ENCODE measurements around the gene STARD13. TPM values are rescaled to one million over a fixed set of nuclear protein-coding genes. Genes with fewer than 3 reads are reported as not detected.
"Not testable (repeated sequence)": the region's sequence is repeated elsewhere in the genome, so short reads cannot be mapped to it uniquely, and the experiment has no call there.

STARD13 gene
- polyA plus RNA-seq, 3 donors from 2014 or later, result not detected

GRCh38 chr13:33165787-33166186, 119.8 kb downstream of the STARD13 start:
- Mint-ChIP-seq H3K9me3 (peaks cover 2 to 15% (median 4%) of the 10 kb centered on the region in 6 donors), H3K36me3 (no peaks in the 10 kb centered on the region), H3K27me3 (ENCODE audit: low read depth in 3 of 3) (peaks cover 0 to 3% (median 2%) of the 10 kb centered on the region in 3 donors), H3K27ac (no peak overlapping the region), H3K4me3 (no peak overlapping the region), H3K4me1 (no peaks in the 10 kb centered on the region)
- DNase-seq, result no peak

GRCh38 chr13:33164331-33164730, 121.2 kb downstream of the STARD13 start:
- no peaks in the 10 kb centered on the region for H3K36me3 Mint-ChIP-seq
- no peak for DNase-seq
- H3K27me3 Mint-ChIP-seq (ENCODE audit: low read depth in 3 of 3), result peaks cover 0 to 3% (median 2%) of the 10 kb centered on the region in 3 donors
- peaks cover 0 to 15% (median 4%) of the 10 kb centered on the region in 6 donors for H3K9me3 Mint-ChIP-seq
- H3K27ac Mint-ChIP-seq, result no peak overlapping the region
- H3K4me3 Mint-ChIP-seq, result no peak overlapping the region
- H3K4me1 Mint-ChIP-seq, result no peaks in the 10 kb centered on the region

- not testable (repeated sequence) for H3K4me3 Mint-ChIP-seq; H3K4me1 Mint-ChIP-seq; DNase-seq; H3K27ac Mint-ChIP-seq; H3K36me3 Mint-ChIP-seq; H3K27me3 Mint-ChIP-seq (ENCODE audit: low read depth in 3 of 3)
- H3K9me3 Mint-ChIP-seq, result peaks cover 1 to 15% (median 4%) of the 10 kb centered on the region in 6 donors
Measured at GRCh38 chr13:33162725-33163124, 122.8 kb downstream of the STARD13 start.

GRCh38 chr13:33158816-33159215, 126.7 kb downstream of the STARD13 start:
- Mint-ChIP-seq H3K36me3 (no peaks in the 10 kb centered on the region), H3K27ac (no peak overlapping the region), H3K9me3 (peaks cover 1 to 15% (median 4%) of the 10 kb centered on the region in 6 donors), H3K27me3 (ENCODE audit: low read depth in 3 of 3) (peaks cover 0 to 3% (median 2%) of the 10 kb centered on the region in 3 donors), H3K4me1 (no peaks in the 10 kb centered on the region), H3K4me3 (no peak overlapping the region)
- DNase-seq, result no peak

GRCh38 chr13:33158271-33158670, 127.3 kb downstream of the STARD13 start:
- Mint-ChIP-seq H3K27ac (no peak overlapping the region), H3K36me3 (no peaks in the 10 kb centered on the region)

GRCh38 chr13:33154911-33155310, 130.6 kb downstream of the STARD13 start:
- Mint-ChIP-seq H3K9me3 (peaks cover 0 to 9% (median 0%) of the 10 kb centered on the region in 6 donors), H3K4me3 (no peak overlapping the region), H3K27me3 (ENCODE audit: low read depth in 3 of 3) (peaks cover 3 to 6% (median 4%) of the 10 kb centered on the region in 3 donors), H3K27ac (no peak overlapping the region), H3K36me3 (no peaks in the 10 kb centered on the region), H3K4me1 (no peaks in the 10 kb centered on the region)
- DNase-seq, result no peak

More at GRCh38 chr13:33158271-33158670, 127.3 kb downstream of the STARD13 start:
- Mint-ChIP-seq H3K9me3 (peaks cover 1 to 15% (median 4%) of the 10 kb centered on the region in 6 donors), H3K27me3 (ENCODE audit: low read depth in 3 of 3) (peaks cover 0 to 3% (median 2%) of the 10 kb centered on the region in 3 donors), H3K4me3 (no peak overlapping the region), H3K4me1 (no peaks in the 10 kb centered on the region)
- DNase-seq, result no peak

- Mint-ChIP-seq H3K4me1 (no peaks in the 10 kb centered on the region), H3K27me3 (ENCODE audit: low read depth in 3 of 3) (peaks cover 3 to 6% (median 4%) of the 10 kb centered on the region in 3 donors), H3K4me3 (no peak overlapping the region)
Measured at GRCh38 chr13:33153421-33154404, 131.8 kb downstream of the STARD13 start.

GRCh38 chr13:33152389-33152788, 133.2 kb downstream of the STARD13 start:
- DNase-seq, result no peak
- H3K4me1 Mint-ChIP-seq, result no peaks in the 10 kb centered on the region
- no peaks in the 10 kb centered on the region for H3K36me3 Mint-ChIP-seq
- peaks cover 3 to 6% (median 4%) of the 10 kb centered on the region in 3 donors for H3K27me3 Mint-ChIP-seq (ENCODE audit: low read depth in 3 of 3)
- peaks cover 0 to 8% (median 0%) of the 10 kb centered on the region in 6 donors for H3K9me3 Mint-ChIP-seq
- no peak overlapping the region for H3K27ac Mint-ChIP-seq
- H3K4me3 Mint-ChIP-seq, result no peak overlapping the region

More at GRCh38 chr13:33153421-33154404, 131.8 kb downstream of the STARD13 start:
- no peak for DNase-seq
- Mint-ChIP-seq H3K36me3 (no peaks in the 10 kb centered on the region), H3K27ac (no peak overlapping the region), H3K9me3 (peaks cover 0 to 8% (median 0%) of the 10 kb centered on the region in 6 donors)

GRCh38 chr13:33150662-33151061, 134.9 kb downstream of the STARD13 start:
- Mint-ChIP-seq H3K9me3 (peaks cover 0 to 8% (median 0%) of the 10 kb centered on the region in 6 donors), H3K27me3 (ENCODE audit: low read depth in 3 of 3) (peaks cover 2 to 6% (median 3%) of the 10 kb centered on the region in 3 donors), H3K27ac (no peak overlapping the region), H3K36me3 (no peaks in the 10 kb centered on the region), H3K4me3 (no peak overlapping the region), H3K4me1 (no peaks in the 10 kb centered on the region)
- no peak for DNase-seq

GRCh38 chr13:33150126-33150525, 135.4 kb downstream of the STARD13 start:
- H3K4me3 Mint-ChIP-seq, result no peak overlapping the region
- peaks cover 0 to 8% (median 0%) of the 10 kb centered on the region in 6 donors for H3K9me3 Mint-ChIP-seq
- H3K27ac Mint-ChIP-seq, result no peak overlapping the region
- no peak for DNase-seq
- peaks cover 2 to 5% (median 3%) of the 10 kb centered on the region in 3 donors for H3K27me3 Mint-ChIP-seq (ENCODE audit: low read depth in 3 of 3)
- H3K4me1 Mint-ChIP-seq, result no peaks in the 10 kb centered on the region
- no peaks in the 10 kb centered on the region for H3K36me3 Mint-ChIP-seq

- Mint-ChIP-seq H3K4me3 (no peak overlapping the region), H3K36me3 (peaks cover 0 to 2% (median 0%) of the 10 kb centered on the region in 3 donors), H3K27ac (no peak overlapping the region), H3K4me1 (no peaks in the 10 kb centered on the region), H3K9me3 (peaks cover 0 to 10% (median 0%) of the 10 kb centered on the region in 6 donors), H3K27me3 (ENCODE audit: low read depth in 3 of 3) (peaks cover 2 to 6% (median 4%) of the 10 kb centered on the region in 3 donors)
- no peak for DNase-seq
Measured at GRCh38 chr13:33147832-33148231, 137.7 kb downstream of the STARD13 start.

GRCh38 chr13:33146843-33147611, 138.5 kb downstream of the STARD13 start:
- H3K4me1 Mint-ChIP-seq, result no peaks in the 10 kb centered on the region
- H3K27me3 Mint-ChIP-seq (ENCODE audit: low read depth in 3 of 3), result peaks cover 2 to 6% (median 4%) of the 10 kb centered on the region in 3 donors
- DNase-seq, result no peak
- H3K4me3 Mint-ChIP-seq, result no peak overlapping the region
- no peak overlapping the region for H3K27ac Mint-ChIP-seq
- H3K9me3 Mint-ChIP-seq, result peaks cover 0 to 7% (median 0%) of the 10 kb centered on the region in 6 donors
- peaks cover 0 to 2% (median 0%) of the 10 kb centered on the region in 3 donors for H3K36me3 Mint-ChIP-seq

- H3K36me3 Mint-ChIP-seq, result peaks cover 0 to 2% (median 0%) of the 10 kb centered on the region in 3 donors
- H3K4me3 Mint-ChIP-seq, result no peak overlapping the region
- H3K4me1 Mint-ChIP-seq, result no peaks in the 10 kb centered on the region
- no peak for DNase-seq
- no peak overlapping the region for H3K27ac Mint-ChIP-seq
- H3K9me3 Mint-ChIP-seq, result peaks cover 0 to 4% (median 0%) of the 10 kb centered on the region in 6 donors
- peaks cover 0 to 2% (median 0%) of the 10 kb centered on the region in 3 donors for H3K27me3 Mint-ChIP-seq (ENCODE audit: low read depth in 3 of 3)
Measured at GRCh38 chr13:33145667-33146066, 139.9 kb downstream of the STARD13 start.

Measured in immature natural killer cell (primary cell).